Esophagus muscularis mucosa (tissue), 4 donors: Measurements from ENCODE around the gene STYXL1. TPM values are rescaled to one million over a fixed set of nuclear protein-coding genes. Genes with fewer than 3 reads are reported as not detected.
"Not testable (repeated sequence)": the region's sequence is repeated elsewhere in the genome, so short reads cannot be mapped to it uniquely, and the experiment has no call there.

Experiments
- DNase-seq: peaks from one replicate; pipeline ENCODE4 v3.0.0-alpha.2; 2017; ENCODE audit errors: extremely low spot score
- H3K27ac ChIP-seq, 4 donors: fragments of 200-600 bp; sonication (generic); replicated peaks in 1 of 4; 1 replicate in 3 of 4; 2 replicates in 1 of 4; pipeline ENCODE4 v1.5.1; 2016 to 2019; ENCODE audit warnings: mild to moderate bottlenecking in 1 of 4
- H3K27me3 ChIP-seq, 4 donors: fragments of 200-600 bp; sonication (generic); one replicate each; pipeline versions ENCODE4 v1.5.1 to v1.6.0; 2016 to 2019
- H3K36me3 ChIP-seq, 4 donors: fragments of 200-600 bp; sonication (generic); one replicate each; pipeline ENCODE4 v1.5.1; 2016 to 2019
- H3K4me1 ChIP-seq, 4 donors: fragments of 200-600 bp; sonication (generic); one replicate each; pipeline ENCODE4 v1.5.1; 2016 to 2019
- H3K4me3 ChIP-seq, 4 donors: fragments of 200-600 bp; sonication (generic); 1 replicate in 2 of 4; 2 replicates in 2 of 4; pipeline ENCODE4 v1.5.1; 2016 to 2019; ENCODE audit warnings: mild to moderate bottlenecking in 4 of 4, moderate library complexity in 1 of 4
- H3K9me3 ChIP-seq, 4 donors: fragments of 200-600 bp; sonication (generic); 1 replicate in 3 of 4; 2 replicates in 1 of 4; pipeline ENCODE4 v1.5.1; 2016 to 2019
- CTCF ChIP-seq, 3 experiments: fragments of 200-600 bp in 2 of 3; fragments of 450-650 bp in 1 of 3; sonication (generic) in 2 of 3; IDR thresholded peaks; one replicate each; pipeline ENCODE4 v1.5.1; 2017 to 2019; ENCODE audit warnings: antibody characterized with exemption in 3 of 3, mild to moderate bottlenecking in 2 of 3, moderate library complexity in 1 of 3
- EP300 ChIP-seq: sonication (generic); formaldehyde crosslinking; IDR thresholded peaks from one replicate; pipeline ENCODE4 v1.6.1; 2017; ENCODE audit warnings: antibody characterized with exemption
- POLR2A ChIP-seq: fragments of 450-650 bp; IDR thresholded peaks from one replicate; pipeline ENCODE4 v1.6.1; 2017; ENCODE audit warnings: antibody characterized with exemption, moderate library complexity, mild to moderate bottlenecking, low read depth
- POLR2AphosphoS5 ChIP-seq, 2 donors: sonication (generic); formaldehyde crosslinking; IDR thresholded peaks; one replicate each; pipeline ENCODE4 v1.6.1; 2017; ENCODE audit warnings: antibody characterized with exemption in 2 of 2
- WGBS: methylation state at CpG from one replicate; pipeline ENCODE4 v1.1.5; 2018; 5-methylcytosine and 5-hydroxymethylcytosine counted together
- intact Hi-C: fragments of 100-400 bp; cut with DNase I; formaldehyde crosslinking; loops from one replicate; pipeline ENCODE4 v1.15.1; 2023
- total RNA-seq, 4 donors: library from RNA; depleted of rRNA; stranded (reverse); fragments of >200 nt; gene quantifications; one replicate each; pipeline versions ENCODE4 v1.1.0 to v1.2.1, GENCODE V29; 2016

The STYXL1 gene
- total RNA-seq, 4 donors from 2014 or later = 13.9 to 20.0 (median 17.9) TPM

GRCh38 chr7:76060842-76061241 lies 13.0 kb upstream of the STYXL1 start:
- TF ChIP-seq CTCF (IDR thresholded peaks at IDR 0.05) (no peak), EP300 (no peak), POLR2A (no peak), POLR2AphosphoS5 (IDR thresholded peaks at IDR 0.05) (no peak)
- intact Hi-C loops = no loop called here
- no peak for DNase-seq
- H3K27me3 ChIP-seq = no peaks in the 10 kb centered on the region
- 75% methylated on average over 5 of the region's 6 CpGs for WGBS
- H3K27ac ChIP-seq = peak overlapping the region in 1 of 4 donors; percentile 18
- peaks cover 67 to 98% (median 95%) of the 10 kb centered on the region in 4 donors for H3K36me3 ChIP-seq
- peaks cover 4 to 22% (median 14%) of the 10 kb centered on the region in 4 donors for H3K4me1 ChIP-seq
- H3K4me3 ChIP-seq = no peak overlapping the region
- H3K9me3 ChIP-seq = no peaks in the 10 kb centered on the region

DNA sequence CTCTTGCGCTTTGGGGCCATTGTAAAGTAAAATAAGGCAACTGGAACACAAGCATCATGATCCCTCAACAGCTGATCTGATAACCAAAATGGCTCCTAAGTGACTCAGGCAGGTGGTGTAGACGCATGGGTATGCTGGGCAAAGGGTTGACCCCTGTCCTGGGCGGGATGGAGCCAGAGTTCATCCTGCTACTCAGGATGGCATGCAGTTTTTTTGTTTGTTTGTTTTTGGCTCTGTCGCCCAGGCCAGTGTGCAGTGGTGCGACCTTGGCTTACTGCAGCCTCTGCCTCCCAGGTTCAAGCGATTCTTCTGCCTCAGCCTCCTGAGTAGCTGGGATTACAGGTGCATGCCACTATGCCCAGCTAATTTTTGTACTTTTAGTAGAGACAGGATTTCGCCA lies 10.9 kb upstream of the STYXL1 start:
- H3K9me3 ChIP-seq, H3K27me3 ChIP-seq, intact Hi-C loops, H3K27ac ChIP-seq, DNase-seq, H3K4me3 ChIP-seq: not testable (repeated sequence)
- 87% methylated on average over 7 of the region's 7 CpGs for WGBS
- peaks cover 46 to 88% (median 85%) of the 10 kb centered on the region in 4 donors for H3K36me3 ChIP-seq
- peaks cover 21 to 24% (median 21%) of the 10 kb centered on the region in 4 donors for H3K4me1 ChIP-seq

DNA sequence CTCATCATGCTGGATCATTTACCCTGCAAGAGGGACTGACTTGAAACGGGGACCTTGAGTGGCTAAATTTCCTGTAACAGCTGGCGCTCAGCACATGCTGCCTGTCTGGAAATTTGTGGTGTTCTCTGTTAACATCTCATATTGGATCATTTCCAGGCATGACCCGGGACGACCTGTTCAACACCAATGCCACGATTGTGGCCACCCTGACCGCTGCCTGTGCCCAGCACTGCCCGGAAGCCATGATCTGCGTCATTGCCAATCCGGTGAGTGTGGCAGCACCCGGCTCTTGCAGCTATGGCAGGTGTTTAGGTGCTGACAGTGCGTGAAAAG lies 10.0 kb upstream of the STYXL1 start:
- intact Hi-C loops = no loop called here
- H3K4me1 ChIP-seq = peaks cover 22 to 28% (median 26%) of the 10 kb centered on the region in 4 donors
- H3K27ac ChIP-seq = no peak overlapping the region
- TF ChIP-seq EP300 = no peak
- no peaks in the 10 kb centered on the region for H3K9me3 ChIP-seq
- no peaks in the 10 kb centered on the region for H3K27me3 ChIP-seq
- DNase-seq = no peak
- no peak overlapping the region for H3K4me3 ChIP-seq
- 81% methylated on average over 11 of the region's 11 CpGs for WGBS
- H3K36me3 ChIP-seq = peaks cover 44 to 88% (median 77%) of the 10 kb centered on the region in 4 donors

GRCh38 chr7:76057103-76057812 lies 9.5 kb upstream of the STYXL1 start:
- peaks cover 22 to 29% (median 28%) of the 10 kb centered on the region in 4 donors for H3K4me1 ChIP-seq
- H3K4me3 ChIP-seq = no peak overlapping the region
- no peak for DNase-seq
- peaks cover 44 to 84% (median 73%) of the 10 kb centered on the region in 4 donors for H3K36me3 ChIP-seq
- H3K27ac ChIP-seq = peak overlapping the region in 1 of 4 donors; percentile 10
- no peaks in the 10 kb centered on the region for H3K27me3 ChIP-seq
- intact Hi-C loops = no loop called here
- TF ChIP-seq CTCF (IDR thresholded peaks at IDR 0.05) = no peak
- TF ChIP-seq POLR2AphosphoS5 (IDR thresholded peaks at IDR 0.05) = no peak
- no peak for TF ChIP-seq EP300
- 88% methylated on average over 18 of the region's 18 CpGs for WGBS
- no peaks in the 10 kb centered on the region for H3K9me3 ChIP-seq

GRCh38 chr7:76056241-76056640 lies 8.4 kb upstream of the STYXL1 start:
- TF ChIP-seq POLR2A (no peak), POLR2AphosphoS5 (IDR thresholded peaks at IDR 0.05) (no peak), CTCF (IDR thresholded peaks at IDR 0.05) (no peak), EP300 (no peak)
- peaks cover 25 to 31% (median 27%) of the 10 kb centered on the region in 4 donors for H3K4me1 ChIP-seq
- no peak overlapping the region for H3K27ac ChIP-seq
- WGBS = 90% methylated on average over 7 of the region's 7 CpGs
- intact Hi-C loops = no loop called here
- H3K27me3 ChIP-seq = no peaks in the 10 kb centered on the region
- peaks cover 41 to 82% (median 66%) of the 10 kb centered on the region in 4 donors for H3K36me3 ChIP-seq
- no peak for DNase-seq
- H3K9me3 ChIP-seq = no peaks in the 10 kb centered on the region
- H3K4me3 ChIP-seq = no peak overlapping the region
